Activated naive CD4-positive, alpha-beta T cell treated with anti-CD3 and anti-CD28 coated beads for 36 hours (primary cell): ENCODE data around the gene C16orf74. TPM values are rescaled to one million over a fixed set of nuclear protein-coding genes. Genes with fewer than 3 reads are reported as not detected.

Experiments
- CTCF ChIA-PET: fragments of 350-600 bp; sonication (Branson Sonifier 250); formaldehyde crosslinking; loops from one replicate; lab custom pipeline; 2021; ENCODE audit warnings: antibody characterized with exemption; lab: Charles Lee
- DNase-seq: peaks from one replicate; pipeline ENCODE4 v3.0.0-alpha.2; 2020
- H3K27ac Mint-ChIP-seq: one replicate; pipeline ENCODE4 v1.8.0; 2021; ENCODE audit warnings: mild to moderate bottlenecking, mixed read lengths
- H3K27me3 Mint-ChIP-seq: one replicate; pipeline ENCODE4 v1.8.0; 2021; ENCODE audit warnings: low read depth, mixed read lengths
- H3K36me3 Mint-ChIP-seq: one replicate; pipeline ENCODE4 v1.8.0; 2021; ENCODE audit warnings: low read depth, mixed read lengths
- H3K4me1 Mint-ChIP-seq: one replicate; pipeline ENCODE4 v1.8.0; 2021; ENCODE audit warnings: low read depth, mixed read lengths
- H3K4me3 Mint-ChIP-seq: one replicate; pipeline ENCODE4 v1.8.0; 2021; ENCODE audit warnings: mild to moderate bottlenecking, moderate library complexity, mixed read lengths
- H3K9me3 Mint-ChIP-seq: one replicate; pipeline ENCODE4 v1.8.0; 2021; ENCODE audit warnings: mixed read lengths
- intact Hi-C: fragments of 100-400 bp; cut with micrococcal nuclease; formaldehyde crosslinking; loops from one replicate; pipeline ENCODE4 v1.15.1; 2023
- total RNA-seq, 2 experiments: library from RNA; stranded (reverse); gene quantifications; one replicate each; pipeline ENCODE4 v1.2.3, GENCODE V29; 2021

C16orf74 gene
- total RNA-seq, 2 experiments from 2014 or later: 0.50 to 0.64 TPM

DNA sequence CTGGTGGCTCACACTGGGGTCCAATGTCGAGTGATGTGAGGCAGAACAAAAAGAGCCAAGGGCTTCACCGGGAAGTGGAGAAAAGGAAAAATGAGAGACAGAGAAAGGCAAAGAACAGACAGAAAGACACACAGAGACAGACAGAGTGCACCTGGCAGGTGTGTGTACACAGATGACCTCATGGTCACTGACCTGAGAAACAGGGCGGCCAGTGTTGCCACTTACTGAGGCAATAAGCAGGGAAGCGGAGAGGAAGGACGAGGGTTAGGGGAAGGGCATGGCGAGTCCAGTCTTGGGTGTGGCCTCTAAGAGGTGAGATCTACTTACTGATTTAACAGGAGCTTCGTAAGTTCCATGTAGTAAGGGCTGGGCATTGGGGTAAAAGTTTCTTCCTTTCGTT, 69.6 kb downstream of the C16orf74 start:
- peaks cover 36% of the 10 kb centered on the region for H3K36me3 Mint-ChIP-seq
- no peaks in the 10 kb centered on the region for H3K27me3 Mint-ChIP-seq
- CTCF ChIA-PET: interaction anchor here (0.6 kb wide), 1 partner anchor 114 kb away, joined by 3 read pairs; no protein-coding TSS in a partner anchor
- no peaks in the 10 kb centered on the region for H3K9me3 Mint-ChIP-seq
- no peak overlapping the region for H3K4me3 Mint-ChIP-seq
- DNase-seq: no peak
- intact Hi-C loops: no loop called here
- no peak overlapping the region for H3K27ac Mint-ChIP-seq
- H3K4me1 Mint-ChIP-seq: peaks cover 3% of the 10 kb centered on the region

DNA sequence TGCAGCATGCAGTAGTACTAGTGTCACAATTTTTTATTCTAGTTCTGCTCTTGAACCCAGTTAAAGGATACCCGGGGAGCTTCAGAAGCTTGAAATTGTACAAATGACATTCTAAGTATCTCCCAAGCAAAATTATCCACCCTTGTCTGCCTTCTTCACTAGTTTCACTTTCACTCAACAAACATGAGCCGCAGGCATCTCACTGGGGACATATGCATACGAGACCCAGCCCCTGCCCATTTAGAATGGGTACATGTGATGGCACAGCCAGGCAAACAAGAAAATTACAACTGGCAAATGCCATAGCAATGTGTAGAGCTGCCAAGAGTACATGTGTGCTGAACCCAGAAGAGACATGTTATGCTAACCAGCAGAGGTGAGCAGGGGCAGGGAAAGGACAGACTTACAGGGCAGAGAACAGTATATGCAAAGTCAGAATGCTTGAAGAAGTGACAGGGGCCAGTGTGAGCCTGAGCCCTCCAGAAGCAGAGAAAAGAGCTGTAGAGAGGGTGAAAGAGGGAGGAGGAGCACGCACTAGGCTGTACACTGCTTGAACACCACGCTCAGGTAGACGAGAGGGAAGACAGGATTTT, 70.4 kb downstream of the C16orf74 start:
- CTCF ChIA-PET: interaction anchor here (0.7 kb wide), 1 partner anchor 73 kb away, joined by 5 read pairs; no protein-coding TSS in a partner anchor
- H3K27ac Mint-ChIP-seq: no peak overlapping the region

DNA sequence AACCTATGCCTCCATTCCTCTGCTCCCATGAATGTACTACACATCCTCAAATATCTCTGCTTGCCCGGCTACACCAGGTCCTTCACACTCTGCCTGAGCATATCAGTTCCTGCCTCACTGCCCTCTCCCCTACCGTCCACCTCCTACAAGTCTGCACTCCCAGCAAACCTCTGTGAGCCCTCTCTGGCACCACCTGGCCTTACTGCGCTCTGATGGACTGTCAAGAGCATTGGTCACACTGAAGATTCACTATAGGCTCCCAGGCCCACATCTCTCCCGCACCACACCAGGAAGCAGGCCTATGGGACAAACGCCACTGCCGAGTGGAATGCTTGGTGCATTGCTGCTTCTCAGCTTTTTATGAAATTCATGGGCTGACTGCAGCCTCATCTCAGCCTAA, 71.0 kb downstream of the C16orf74 start:
- H3K27ac Mint-ChIP-seq: no peak overlapping the region
- H3K27me3 Mint-ChIP-seq: no peaks in the 10 kb centered on the region
- no peak overlapping the region for H3K4me3 Mint-ChIP-seq
- no peaks in the 10 kb centered on the region for H3K9me3 Mint-ChIP-seq
- DNase-seq: no peak
- H3K36me3 Mint-ChIP-seq: peaks cover 35% of the 10 kb centered on the region
- intact Hi-C loops: loop anchor here (5.0 kb wide), 1 partner anchor 37 kb away; no protein-coding TSS in a partner anchor
- no peaks in the 10 kb centered on the region for H3K4me1 Mint-ChIP-seq
- CTCF ChIA-PET: no interaction called here

More for the DNA sequence above, 70.4 kb downstream of the C16orf74 start:
- intact Hi-C loops: no loop called here
- no peak for DNase-seq
- Mint-ChIP-seq H3K9me3 (no peaks in the 10 kb centered on the region), H3K4me3 (no peak overlapping the region), H3K27me3 (no peaks in the 10 kb centered on the region), H3K36me3 (peaks cover 39% of the 10 kb centered on the region), H3K4me1 (no peaks in the 10 kb centered on the region)

DNA sequence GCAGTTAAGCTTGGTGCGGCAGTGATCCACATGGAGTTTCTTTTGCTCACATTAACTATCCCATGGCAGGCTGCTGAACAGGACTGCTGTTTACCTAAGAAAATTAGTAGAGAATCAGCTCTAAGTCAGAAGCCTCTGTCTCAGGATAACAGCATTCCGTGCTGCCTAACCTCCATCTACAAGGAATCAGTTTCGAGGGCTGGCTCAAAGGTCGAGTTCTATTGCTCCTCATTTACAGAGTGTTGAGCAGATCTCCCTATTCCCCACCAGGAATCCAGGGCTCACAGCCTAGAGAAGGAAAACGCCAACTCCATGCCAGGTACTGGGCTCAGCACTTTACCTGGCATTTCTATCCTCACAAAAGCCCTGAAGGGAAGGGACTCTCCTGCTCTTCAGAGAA, 72.1 kb downstream of the C16orf74 start:
- Mint-ChIP-seq H3K36me3 (peaks cover 35% of the 10 kb centered on the region), H3K4me3 (no peak overlapping the region), H3K9me3 (no peaks in the 10 kb centered on the region), H3K27me3 (no peaks in the 10 kb centered on the region), H3K4me1 (no peaks in the 10 kb centered on the region), H3K27ac (no peak overlapping the region)
- intact Hi-C loops: loop anchor here (5.0 kb wide), 1 partner anchor 38 kb away; no protein-coding TSS in a partner anchor
- CTCF ChIA-PET: interaction anchor here (0.5 kb wide), 1 partner anchor 379 kb away, joined by 3 read pairs; no protein-coding TSS in a partner anchor
- DNase-seq: no peak

DNA sequence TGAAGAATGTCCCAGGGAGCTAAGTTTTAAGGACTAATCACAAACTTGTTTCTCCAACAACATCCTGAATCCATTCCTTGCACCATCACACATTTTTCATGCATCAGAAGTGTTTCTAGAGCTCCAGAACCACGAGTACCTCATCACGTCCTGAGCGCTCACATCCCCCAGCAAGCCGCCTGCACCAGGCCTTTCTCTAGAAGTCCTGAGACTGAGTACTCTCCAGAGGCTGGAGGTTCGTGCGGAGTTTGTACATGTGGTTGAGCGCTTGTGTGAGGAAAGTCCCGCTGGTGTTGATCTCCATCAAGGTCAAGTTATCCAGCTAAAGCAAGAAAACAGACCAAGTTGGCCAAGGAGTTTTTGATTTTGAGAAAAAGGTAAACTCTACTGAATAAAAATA, 72.9 kb downstream of the C16orf74 start:
- Mint-ChIP-seq H3K4me3 (no peak overlapping the region), H3K27me3 (no peaks in the 10 kb centered on the region), H3K9me3 (no peaks in the 10 kb centered on the region), H3K36me3 (peaks cover 29% of the 10 kb centered on the region), H3K4me1 (no peaks in the 10 kb centered on the region), H3K27ac (no peak overlapping the region)
- no peak for DNase-seq
- CTCF ChIA-PET: interaction anchor here (1.1 to 1.5 kb wide), 2 partner anchors 19 to 20 kb away, joined by 3 read pairs; no protein-coding TSS in a partner anchor
- intact Hi-C loops: loop anchor here (5.0 kb wide), 1 partner anchor 39 kb away; no protein-coding TSS in a partner anchor

DNA sequence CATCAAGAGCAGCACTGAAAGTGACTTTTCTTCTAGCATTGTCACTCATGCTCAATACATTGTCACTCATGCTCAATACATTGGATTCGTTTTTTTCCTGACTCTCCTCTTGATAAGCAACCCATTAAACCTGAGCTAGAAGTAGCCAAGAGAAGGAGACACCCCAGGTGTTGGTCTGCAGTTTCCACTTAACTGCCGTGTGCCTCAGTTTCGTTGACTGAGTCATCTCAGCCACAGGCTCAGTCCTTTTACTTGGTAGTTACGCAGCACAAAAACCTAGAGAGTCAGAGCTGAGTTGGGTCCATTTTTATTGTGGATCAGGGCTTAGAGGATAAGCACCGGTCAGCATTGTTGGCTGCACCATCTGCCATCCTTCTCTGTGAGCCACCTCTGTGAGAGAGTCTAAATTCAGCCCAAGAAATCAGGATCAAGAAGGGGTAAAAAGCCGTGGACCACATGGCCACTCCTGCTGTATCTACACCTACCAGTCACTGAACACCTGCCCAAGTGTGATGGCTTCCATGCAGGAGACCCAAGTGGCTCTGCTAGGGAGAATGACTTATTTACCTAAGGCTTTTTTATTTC, 73.4 kb downstream of the C16orf74 start:
- H3K4me1 Mint-ChIP-seq: no peaks in the 10 kb centered on the region
- H3K27ac Mint-ChIP-seq: no peak overlapping the region
- H3K4me3 Mint-ChIP-seq: no peak overlapping the region
- CTCF ChIA-PET: interaction anchor here (0.6 to 1.5 kb wide), 3 partner anchors 18 to 68 kb away, joined by 3 read pairs; no protein-coding TSS in a partner anchor
- no peak for DNase-seq
- intact Hi-C loops: loop anchor here (5.0 kb wide), 1 partner anchor 40 kb away; no protein-coding TSS in a partner anchor
- no peaks in the 10 kb centered on the region for H3K27me3 Mint-ChIP-seq
- H3K36me3 Mint-ChIP-seq: peaks cover 27% of the 10 kb centered on the region
- no peaks in the 10 kb centered on the region for H3K9me3 Mint-ChIP-seq

DNA sequence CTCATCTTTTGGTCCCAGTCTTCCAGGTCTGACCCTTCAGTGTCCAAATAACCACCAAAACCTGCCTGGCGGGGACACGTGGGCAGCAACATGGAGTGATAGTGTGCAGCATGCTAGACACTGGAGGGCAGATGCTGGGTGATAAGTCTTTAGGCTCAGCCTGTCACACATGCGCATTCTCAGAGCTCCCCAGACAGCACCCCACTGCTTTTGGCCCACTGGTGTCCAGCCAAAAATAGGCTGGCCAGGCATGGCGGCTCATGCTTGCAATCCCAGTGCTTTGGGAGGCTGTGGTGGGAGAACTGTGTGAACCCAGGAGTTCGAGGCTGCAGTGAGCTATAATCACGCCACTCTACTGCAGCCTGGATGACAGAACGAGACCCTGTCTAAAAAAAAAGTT, 74.4 kb downstream of the C16orf74 start:
- Mint-ChIP-seq H3K36me3 (peaks cover 30% of the 10 kb centered on the region), H3K27ac (no peak overlapping the region), H3K4me3 (no peak overlapping the region), H3K4me1 (no peaks in the 10 kb centered on the region), H3K27me3 (no peaks in the 10 kb centered on the region), H3K9me3 (no peaks in the 10 kb centered on the region)
- intact Hi-C loops: loop anchor here (5.0 kb wide), 1 partner anchor 41 kb away; no protein-coding TSS in a partner anchor
- CTCF ChIA-PET: interaction anchor here (0.6 to 1.6 kb wide), 2 partner anchors 83 to 1527 kb away, joined by 3 read pairs; no protein-coding TSS in a partner anchor
- DNase-seq: no peak

DNA sequence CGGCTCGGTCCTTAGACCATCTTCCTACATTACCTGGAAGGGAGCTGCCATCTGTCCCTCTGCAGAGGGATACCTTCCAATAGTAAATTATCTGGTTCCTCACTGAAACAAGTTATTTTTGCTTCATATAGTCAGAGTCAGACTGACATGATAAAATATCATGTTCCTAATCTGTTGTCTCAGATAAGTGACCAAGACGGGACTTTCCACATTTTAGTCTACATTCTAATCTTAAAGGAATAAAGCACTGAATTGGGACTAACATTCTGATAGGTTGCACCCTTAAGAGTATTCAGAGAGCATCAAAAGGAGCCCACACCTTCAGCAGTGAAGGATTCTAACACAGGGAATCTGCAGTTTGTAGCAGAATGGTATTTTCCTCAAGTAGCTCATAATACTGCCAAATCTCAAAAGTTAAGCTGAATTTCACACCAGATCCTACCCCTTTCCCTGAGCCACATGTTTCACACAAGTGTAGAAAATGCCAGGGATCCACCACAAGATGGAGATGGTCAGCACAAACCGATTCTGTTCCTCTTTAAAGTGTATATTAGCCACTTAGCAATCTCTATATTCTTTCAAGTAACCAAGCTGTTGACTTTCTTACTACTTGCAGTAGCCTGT, 75.5 kb downstream of the C16orf74 start:
- CTCF ChIA-PET: interaction anchor here (1.0 to 1.6 kb wide), 3 partner anchors 9 to 84 kb away, joined by 3 to 5 read pairs (median 3); no protein-coding TSS in a partner anchor
- Mint-ChIP-seq H3K9me3 (no peaks in the 10 kb centered on the region), H3K27me3 (no peaks in the 10 kb centered on the region), H3K4me3 (no peak overlapping the region), H3K27ac (no peak overlapping the region), H3K4me1 (no peaks in the 10 kb centered on the region), H3K36me3 (peaks cover 24% of the 10 kb centered on the region)
- intact Hi-C loops: loop anchor here (5.0 kb wide), 1 partner anchor 42 kb away; no protein-coding TSS in a partner anchor
- no peak for DNase-seq

DNA sequence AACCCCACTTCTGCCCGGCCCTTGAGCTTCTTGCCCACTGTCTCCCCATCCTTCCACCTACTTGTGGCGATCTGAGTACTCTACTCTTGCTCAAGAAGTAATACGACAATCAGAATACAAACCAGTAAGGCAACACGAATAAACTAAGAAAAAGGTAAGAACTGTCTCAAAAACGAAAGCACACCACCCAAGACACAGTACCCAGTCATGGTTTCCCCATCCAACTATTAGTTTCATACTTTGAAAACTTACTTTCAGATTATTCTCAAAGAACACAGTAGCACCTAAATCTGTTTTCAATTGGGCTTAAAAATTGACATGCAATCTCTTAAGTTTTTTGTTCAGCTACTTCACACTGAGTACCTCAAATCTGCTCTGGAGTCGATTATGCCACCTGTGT, 76.1 kb downstream of the C16orf74 start:
- peaks cover 27% of the 10 kb centered on the region for H3K36me3 Mint-ChIP-seq
- no peak overlapping the region for H3K4me3 Mint-ChIP-seq
- H3K9me3 Mint-ChIP-seq: no peaks in the 10 kb centered on the region
- CTCF ChIA-PET: interaction anchor here (1.3 to 1.6 kb wide), 2 partner anchors 42 to 84 kb away, joined by 3 to 5 read pairs; no protein-coding TSS in a partner anchor
- no peak overlapping the region for H3K27ac Mint-ChIP-seq
- H3K27me3 Mint-ChIP-seq: no peaks in the 10 kb centered on the region
- DNase-seq: no peak
- H3K4me1 Mint-ChIP-seq: no peaks in the 10 kb centered on the region
- intact Hi-C loops: loop anchor here (5.0 kb wide), 1 partner anchor 42 kb away; no protein-coding TSS in a partner anchor

DNA sequence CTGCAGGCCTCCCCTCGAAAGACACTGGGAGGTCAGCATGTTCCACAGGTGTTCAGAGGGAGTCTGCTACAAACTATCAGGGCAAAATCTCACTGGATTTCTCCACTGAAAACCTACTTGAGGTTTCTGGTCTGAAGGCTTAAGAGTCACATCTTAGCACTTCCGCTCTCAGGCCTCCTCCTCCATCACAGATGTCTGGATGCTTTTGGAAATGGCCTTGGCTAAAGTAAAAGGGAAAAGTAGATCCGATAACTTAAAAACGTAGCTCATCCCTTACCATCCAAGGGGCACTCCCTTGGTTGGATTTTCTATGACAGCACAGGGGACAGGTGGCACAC, 76.5 kb downstream of the C16orf74 start:
- peaks cover 27% of the 10 kb centered on the region for H3K36me3 Mint-ChIP-seq
- no peak for DNase-seq
- no peak overlapping the region for H3K4me3 Mint-ChIP-seq
- H3K27ac Mint-ChIP-seq: no peak overlapping the region
- H3K27me3 Mint-ChIP-seq: no peaks in the 10 kb centered on the region
- no peaks in the 10 kb centered on the region for H3K4me1 Mint-ChIP-seq
- H3K9me3 Mint-ChIP-seq: no peaks in the 10 kb centered on the region
- intact Hi-C loops: no loop called here
- CTCF ChIA-PET: interaction anchor here (1.3 to 1.4 kb wide), 2 partner anchors 43 to 58 kb away, joined by 3 to 5 read pairs; no protein-coding TSS in a partner anchor

DNA sequence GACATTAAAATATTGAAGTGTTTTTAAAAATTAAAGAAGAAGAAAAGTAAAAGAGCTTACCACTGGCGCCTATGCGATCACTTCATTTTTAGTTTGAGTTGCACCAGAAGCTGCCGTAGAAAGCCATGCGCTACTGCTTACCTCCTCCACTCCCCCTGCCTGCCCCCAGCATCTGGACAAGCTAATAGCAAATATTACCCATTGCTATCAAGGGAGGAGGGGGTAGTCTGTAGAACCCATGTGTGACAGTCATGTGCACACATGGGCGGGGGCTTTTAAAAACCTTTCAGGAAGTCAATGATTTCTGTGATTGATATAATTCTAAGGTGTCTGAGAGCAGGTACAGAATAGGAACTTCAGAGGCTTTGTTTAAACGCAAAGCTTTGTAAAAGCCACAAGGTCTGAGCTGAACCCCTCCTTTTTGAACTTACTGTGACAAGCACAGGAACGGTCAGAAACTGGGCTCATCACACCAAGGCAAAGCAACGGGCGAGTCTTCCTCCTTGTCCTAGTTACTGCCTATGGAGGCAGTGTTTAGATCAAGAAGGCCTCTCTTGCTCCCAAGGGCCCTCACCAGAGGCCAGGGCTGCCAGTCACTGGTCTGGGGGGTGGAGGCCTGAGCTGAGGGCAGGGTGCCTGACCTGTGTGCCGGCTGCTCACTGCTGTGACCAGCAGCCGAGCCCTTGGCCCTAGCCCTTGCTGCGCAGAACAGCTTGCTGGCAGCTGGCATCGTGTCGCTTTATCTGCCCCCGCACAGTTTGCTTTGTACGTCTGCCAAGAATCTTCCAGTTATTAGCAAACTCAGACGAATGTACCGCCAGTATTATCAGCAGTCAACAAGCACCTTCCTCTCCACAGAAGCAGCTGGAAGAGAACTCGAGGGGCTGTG, 77.1 kb downstream of the C16orf74 start:
- no peaks in the 10 kb centered on the region for H3K4me1 Mint-ChIP-seq
- H3K27me3 Mint-ChIP-seq: no peaks in the 10 kb centered on the region
- H3K9me3 Mint-ChIP-seq: no peaks in the 10 kb centered on the region
- peaks cover 27% of the 10 kb centered on the region for H3K36me3 Mint-ChIP-seq
- DNase-seq: no peak
- H3K4me3 Mint-ChIP-seq: no peak overlapping the region
- intact Hi-C loops: no loop called here
- H3K27ac Mint-ChIP-seq: no peak overlapping the region
- CTCF ChIA-PET: interaction anchor here (0.9 to 1.4 kb wide), 4 partner anchors 17 to 57 kb away, joined by 3 to 5 read pairs (median 4); no protein-coding TSS in a partner anchor
